GF-D8 (cell line): Measurements from ENCODE around the gene CARD11.
"Not testable (repeated sequence)": the region's sequence is repeated elsewhere in the genome, so short reads cannot be mapped to it uniquely, and the experiment has no call there.

Source experiments
- DNase-seq: peaks from one replicate; lab custom pipeline; 2025; lab: John Stamatoyannopoulos, UW

CARD11 gene

GRCh38 chr7:3064067-3064466 is 20.4 kb upstream of the CARD11 start:
- no peak for DNase-seq

GRCh38 chr7:3063016-3063753 is 19.5 kb upstream of the CARD11 start:
- no peak for DNase-seq

- no peak for DNase-seq
These were observed 13.4 kb upstream of the CARD11 start for GRCh38 chr7:3057066-3057420.

- no peak for DNase-seq
These were observed 12.8 kb upstream of the CARD11 start for GRCh38 chr7:3056234-3057065.

DNA sequence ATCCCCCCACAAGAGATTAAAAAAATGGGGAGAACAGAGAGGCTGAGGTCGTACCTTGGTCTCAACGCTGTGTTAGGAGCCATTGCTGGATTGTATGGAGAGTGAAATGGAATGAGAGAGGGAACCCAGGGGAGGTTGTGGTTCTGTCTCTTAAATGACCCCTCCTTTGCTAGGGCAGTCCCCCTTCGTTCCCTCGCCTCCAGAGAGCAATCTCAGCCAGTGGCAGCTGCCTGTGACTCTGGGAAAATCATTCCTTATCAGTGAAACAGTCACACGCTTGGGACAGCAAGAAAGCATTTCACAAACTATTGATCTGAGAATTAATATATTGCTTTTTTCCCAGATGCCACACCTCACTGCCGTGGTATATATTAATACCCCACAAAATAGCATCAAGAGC is 12.0 kb upstream of the CARD11 start:
- DNase-seq: no peak

- DNase-seq: no peak
These were observed 692 bp downstream of the CARD11 start for GRCh38 chr7:3042861-3043489.

- DNase-seq: no peak
These were observed 1.5 kb downstream of the CARD11 start for GRCh38 chr7:3041986-3042675.

DNA sequence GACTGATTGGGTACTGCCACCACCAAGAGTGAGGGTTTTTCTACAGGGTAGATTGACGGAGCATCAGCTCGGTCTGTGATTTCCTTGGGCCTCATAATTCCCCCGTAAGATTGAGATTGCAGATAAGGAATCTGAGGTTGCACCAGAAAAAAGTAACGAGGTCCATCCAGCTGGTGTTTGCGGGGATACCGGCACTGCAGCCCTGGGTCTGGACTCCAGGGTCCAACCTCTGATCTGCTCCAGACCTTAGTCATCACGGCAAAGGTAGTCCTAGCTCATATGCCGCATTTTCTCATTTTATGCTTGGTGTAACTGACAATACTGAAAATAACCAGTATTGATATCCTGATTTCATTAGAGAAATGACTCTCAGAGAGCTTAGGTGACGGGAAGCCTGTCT is 3.9 kb downstream of the CARD11 start:
- DNase-seq: no peak

GRCh38 chr7:3038011-3038410 is 5.7 kb downstream of the CARD11 start:
- not testable (repeated sequence) for DNase-seq

DNA sequence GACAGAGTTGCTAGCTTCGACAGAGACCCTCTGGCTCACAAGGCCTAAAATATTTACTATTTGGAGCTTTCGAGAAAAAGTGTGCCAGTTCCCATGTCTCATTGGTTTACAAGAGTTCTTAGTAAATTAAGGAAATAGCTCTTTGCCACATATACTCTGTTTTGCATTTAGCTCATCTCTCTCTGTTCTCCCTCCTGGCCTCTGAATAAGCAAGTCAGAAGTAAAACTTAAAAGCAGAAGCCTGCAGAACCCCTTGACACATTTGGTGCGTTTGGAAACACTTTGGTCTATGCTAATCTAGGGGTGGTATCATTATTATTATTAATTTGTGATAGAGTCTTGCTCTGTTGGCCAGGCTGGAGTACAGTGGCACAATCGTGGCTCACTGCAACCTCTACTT is 6.4 kb downstream of the CARD11 start:
- DNase-seq: no peak

GRCh38 chr7:3034591-3035150 is 9.0 kb downstream of the CARD11 start:
- DNase-seq: no peak

- DNase-seq: no peak
These were observed 10.1 kb downstream of the CARD11 start for GRCh38 chr7:3033581-3033980.

GRCh38 chr7:3033136-3033535 is 10.5 kb downstream of the CARD11 start:
- no peak for DNase-seq

- DNase-seq: no peak
These were observed 11.4 kb downstream of the CARD11 start for GRCh38 chr7:3032256-3032655.

- no peak for DNase-seq
These were observed 14.5 kb downstream of the CARD11 start for GRCh38 chr7:3029138-3029537.

GRCh38 chr7:3028758-3029093 is 14.9 kb downstream of the CARD11 start:
- no peak for DNase-seq

- DNase-seq: no peak
These were observed 15.5 kb downstream of the CARD11 start for GRCh38 chr7:3028071-3028757.

DNA sequence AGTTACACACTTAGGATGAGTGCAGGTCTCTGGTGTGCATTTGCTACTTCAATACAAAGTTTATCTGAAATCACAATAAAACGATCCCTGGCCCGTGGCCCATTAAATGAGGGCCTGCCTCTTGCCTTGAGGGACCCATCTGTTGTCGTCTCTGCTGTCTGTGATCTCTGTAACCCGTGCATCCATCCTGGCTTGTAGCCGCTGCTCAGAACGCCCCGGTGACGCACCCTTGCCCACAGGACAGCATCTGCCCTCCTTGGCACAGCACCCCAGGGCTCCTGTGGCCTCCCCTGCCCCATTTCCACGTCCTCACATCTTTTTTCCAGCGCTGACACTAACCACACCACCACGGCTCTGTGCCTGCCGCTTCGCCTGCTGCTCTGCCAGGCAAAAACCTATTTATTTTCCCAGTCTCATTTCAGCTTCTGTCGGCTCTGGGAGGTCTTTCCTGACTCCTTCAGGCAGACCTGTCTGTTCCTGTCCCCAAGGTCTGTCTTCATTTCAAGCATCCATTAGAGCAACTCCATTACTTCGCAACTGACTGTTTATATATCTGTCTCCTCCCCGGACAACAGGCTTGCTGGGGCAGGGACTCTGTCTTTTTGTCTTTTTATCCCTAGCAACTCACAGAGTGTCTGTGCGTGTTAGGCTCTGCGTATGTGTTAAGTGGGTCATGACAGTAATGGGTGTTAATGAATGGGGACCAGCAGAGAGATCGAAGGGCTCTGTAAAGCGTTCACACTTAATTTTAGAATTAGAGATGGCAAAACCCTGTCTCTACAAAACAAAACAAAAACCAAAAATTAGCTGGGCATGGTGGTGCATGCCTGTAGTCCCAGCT is 16.4 kb downstream of the CARD11 start:
- no peak for DNase-seq

DNA sequence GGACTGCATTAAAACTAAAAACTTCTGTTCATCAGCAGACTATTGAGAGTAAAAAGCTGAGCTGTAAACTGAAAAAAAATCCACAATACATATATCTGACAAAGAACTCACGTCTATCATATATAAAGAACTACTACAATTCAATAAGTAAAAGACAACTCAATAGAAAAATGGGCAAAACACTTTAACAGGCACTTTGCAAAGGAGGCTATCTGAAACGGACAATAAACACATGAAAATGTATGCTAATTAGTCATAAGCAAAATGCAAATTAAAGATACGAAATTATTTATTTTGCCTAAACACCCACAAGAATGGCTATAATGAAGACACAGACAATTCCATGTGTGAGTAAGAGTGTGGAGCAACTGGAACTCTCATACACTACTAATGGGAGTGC is 18.1 kb downstream of the CARD11 start:
- no peak for DNase-seq

DNA sequence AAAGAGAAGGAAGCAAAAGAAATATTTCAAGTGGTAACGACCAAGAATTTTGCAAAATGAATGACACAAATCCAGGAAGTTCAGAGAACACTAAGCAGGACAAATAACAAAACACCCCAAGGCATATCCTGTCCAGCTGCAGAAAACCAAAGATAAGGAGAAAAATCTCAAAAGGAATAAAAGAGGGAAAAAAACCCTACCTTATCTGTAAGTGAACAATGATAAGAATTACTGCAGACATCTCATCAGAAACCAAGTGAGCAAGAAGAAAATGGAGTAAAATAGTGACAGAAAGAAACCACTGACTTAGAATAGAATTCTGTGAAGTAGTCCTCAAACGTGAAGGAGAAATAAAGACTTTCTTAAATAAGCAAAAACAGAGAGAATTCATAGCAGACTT is 21.8 kb downstream of the CARD11 start:
- no peak for DNase-seq

GRCh38 chr7:3021224-3021623 is 22.4 kb downstream of the CARD11 start:
- not testable (repeated sequence) for DNase-seq
